ENCODE data around the gene PRTFDC1.

DNA sequence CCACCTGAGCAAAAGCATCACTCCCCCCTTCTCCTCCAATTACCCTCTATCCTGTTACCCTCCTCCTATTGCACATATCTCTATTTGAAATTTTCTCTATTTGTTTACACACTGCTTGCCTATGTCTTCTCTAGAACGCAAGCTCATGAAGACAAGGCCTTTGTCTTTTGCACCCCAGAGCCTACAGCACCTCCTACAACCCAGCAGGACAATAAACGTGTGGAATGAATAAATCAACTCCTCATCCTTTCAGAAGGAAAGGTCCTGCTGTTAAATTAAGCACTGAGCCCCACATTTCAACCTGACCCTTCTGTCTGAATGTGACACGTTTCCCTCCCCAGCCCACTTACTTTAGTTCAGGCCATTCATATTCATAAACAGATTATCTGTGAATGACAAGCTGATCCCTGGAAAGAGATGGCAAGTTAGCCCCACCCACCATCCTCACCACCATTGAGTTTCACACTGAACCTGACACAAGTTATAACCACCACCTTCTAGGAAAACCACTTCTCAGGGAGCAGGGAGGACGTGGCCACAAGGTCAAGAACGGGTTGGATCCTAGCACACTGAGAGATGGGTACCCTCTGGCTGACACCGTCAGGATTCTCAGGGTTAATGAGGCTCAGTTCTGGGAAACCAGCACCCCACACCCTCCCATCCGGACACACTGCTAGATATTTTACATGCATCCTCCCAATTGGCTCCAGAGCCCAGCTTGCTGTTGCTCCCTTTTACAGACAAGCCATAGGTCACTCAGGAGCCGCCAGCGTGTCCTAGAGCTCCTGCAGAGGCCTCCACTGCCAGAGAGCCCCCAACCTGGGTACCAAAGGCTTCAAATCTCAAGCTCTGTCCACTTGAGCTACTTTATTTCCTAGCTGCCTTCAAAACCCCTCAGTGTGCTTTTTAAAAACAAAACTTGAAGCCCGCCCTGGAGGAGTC lies 934 bp downstream of the PRTFDC1 start:
- TF ChIP-seq, protein P1, sequence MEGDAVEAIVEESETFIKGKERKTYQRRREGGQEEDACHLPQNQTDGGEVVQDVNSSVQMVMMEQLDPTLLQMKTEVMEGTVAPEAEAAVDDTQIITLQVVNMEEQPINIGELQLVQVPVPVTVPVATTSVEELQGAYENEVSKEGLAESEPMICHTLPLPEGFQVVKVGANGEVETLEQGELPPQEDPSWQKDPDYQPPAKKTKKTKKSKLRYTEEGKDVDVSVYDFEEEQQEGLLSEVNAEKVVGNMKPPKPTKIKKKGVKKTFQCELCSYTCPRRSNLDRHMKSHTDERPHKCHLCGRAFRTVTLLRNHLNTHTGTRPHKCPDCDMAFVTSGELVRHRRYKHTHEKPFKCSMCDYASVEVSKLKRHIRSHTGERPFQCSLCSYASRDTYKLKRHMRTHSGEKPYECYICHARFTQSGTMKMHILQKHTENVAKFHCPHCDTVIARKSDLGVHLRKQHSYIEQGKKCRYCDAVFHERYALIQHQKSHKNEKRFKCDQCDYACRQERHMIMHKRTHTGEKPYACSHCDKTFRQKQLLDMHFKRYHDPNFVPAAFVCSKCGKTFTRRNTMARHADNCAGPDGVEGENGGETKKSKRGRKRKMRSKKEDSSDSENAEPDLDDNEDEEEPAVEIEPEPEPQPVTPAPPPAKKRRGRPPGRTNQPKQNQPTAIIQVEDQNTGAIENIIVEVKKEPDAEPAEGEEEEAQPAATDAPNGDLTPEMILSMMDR (conservative IDR thresholded peaks at IDR 0.05; ENCODE audit: low read length), result no peak
- no peak for TF ChIP-seq EZH2phosphoT487 (IDR thresholded peaks at IDR 0.05; ENCODE audit: borderline replicate concordance, low read depth, low read length)

Data from OCI-LY7 (cell line).